Kidney (tissue), 14 donors: Measurements from ENCODE around the gene PRICKLE1. TPM values are rescaled to one million over a fixed set of nuclear protein-coding genes. Genes with fewer than 3 reads are reported as not detected.

Source experiments
- DNase-seq, 5 donors: peaks; one replicate each; pipeline ENCODE4 v3.0.0-alpha.2; 2013 to 2020
- FAIRE-seq: peaks from 2 replicates; lab custom pipeline; 2012; peaks lifted over from hg19 to GRCh38; lab: Jason Lieb, UNC
- H3K27ac ChIP-seq, 2 donors: one replicate each; pipeline ENCODE4 v1.7.0; 2013; ENCODE audit warnings: low read depth in 2 of 2, low read length in 2 of 2, inconsistent platforms in 1 of 2
- H3K27me3 ChIP-seq: one replicate; pipeline ENCODE4 v1.7.1; 2013; ENCODE audit warnings: low read length, inconsistent platforms; ENCODE audit not compliant: control insufficient read depth, insufficient read depth
- H3K36me3 ChIP-seq, 3 donors: one replicate each; pipeline versions ENCODE4 v1.7.0 to v1.7.1; 2013; ENCODE audit warnings: low read length in 3 of 3, control low read depth in 1 of 3, inconsistent platforms in 1 of 3; ENCODE audit not compliant: insufficient read depth in 3 of 3, control insufficient read depth in 2 of 3
- H3K4me1 ChIP-seq, 3 donors: one replicate each; pipeline versions ENCODE4 v1.7.0 to v1.7.1; 2013; ENCODE audit warnings: low read length in 3 of 3, inconsistent platforms in 1 of 3, low read depth in 1 of 3; ENCODE audit not compliant: control insufficient read depth in 2 of 3, insufficient read depth in 2 of 3
- H3K4me3 ChIP-seq, 3 donors: one replicate each; pipeline versions ENCODE4 v1.7.0 to v1.8.1; 2013; ENCODE audit warnings: low read length in 3 of 3, control low read depth in 1 of 3, inconsistent platforms in 1 of 3
- H3K9ac ChIP-seq, 3 donors: one replicate each; pipeline versions ENCODE4 v1.7.0 to v1.7.1; 2013; ENCODE audit warnings: low read length in 3 of 3, control low read depth in 1 of 3, inconsistent platforms in 1 of 3
- H3K9me3 ChIP-seq, 3 donors: one replicate each; pipeline versions ENCODE4 v1.7.0 to v1.7.1; 2013; ENCODE audit warnings: low read length in 3 of 3, control low read depth in 1 of 3, inconsistent platforms in 1 of 3; ENCODE audit not compliant: control insufficient read depth in 2 of 3, insufficient read depth in 1 of 3
- intact Hi-C: fragments of 100-400 bp; cut with DNase I; formaldehyde crosslinking; loops from one replicate; pipeline ENCODE4 v1.11.1; 2022
- polyA plus RNA-seq: library from polyadenylated mRNA; stranded (reverse); fragments of 350-450 nt; fragmentation: Illumina TruSeq; extraction: RNeasy Lipid Tissue Mini Kit (QIAGEN cat#74804); gene quantifications from one replicate; pipeline ENCODE4 v1.2.3, GENCODE V29; 2014; ENCODE audit warnings: low read depth, low replicate concordance; ENCODE audit not compliant: insufficient read depth
- total RNA-seq: library from RNA; stranded (reverse); fragmentation: NEBNext Ultra II Directional; extraction: Animal tissue kit (Norgen Biotek cat#: 25700); gene quantifications from one replicate; pipeline ENCODE4 v1.2.1, GENCODE V29; 2021
- TF ChIP-seq, protein P1 (sequence below): IDR thresholded peaks from 3 replicates; pipeline ENCODE4 v1.5.1; 2012; ENCODE audit warnings: mild to moderate bottlenecking, moderate library complexity, borderline replicate concordance; ENCODE audit not compliant: insufficient read depth; ENCODE audit errors: extremely low read depth
- donor health status: control.
- donor health status: control.
- donor health status: control.
- donor health status: control.
- donor health status: control.
- donor health status: DM: yes; HTN: yes; CAD: no.
- donor health status: Normal renal cell carcinoma (clear cell type).

Gene PRICKLE1
- total and polyA plus RNA-seq, 2 donors from 2014 or later = 3.9 to 21.7 TPM

GRCh38 chr12:42508913-42509460, 80.6 kb downstream of the PRICKLE1 start:
- TF ChIP-seq, protein P1, sequence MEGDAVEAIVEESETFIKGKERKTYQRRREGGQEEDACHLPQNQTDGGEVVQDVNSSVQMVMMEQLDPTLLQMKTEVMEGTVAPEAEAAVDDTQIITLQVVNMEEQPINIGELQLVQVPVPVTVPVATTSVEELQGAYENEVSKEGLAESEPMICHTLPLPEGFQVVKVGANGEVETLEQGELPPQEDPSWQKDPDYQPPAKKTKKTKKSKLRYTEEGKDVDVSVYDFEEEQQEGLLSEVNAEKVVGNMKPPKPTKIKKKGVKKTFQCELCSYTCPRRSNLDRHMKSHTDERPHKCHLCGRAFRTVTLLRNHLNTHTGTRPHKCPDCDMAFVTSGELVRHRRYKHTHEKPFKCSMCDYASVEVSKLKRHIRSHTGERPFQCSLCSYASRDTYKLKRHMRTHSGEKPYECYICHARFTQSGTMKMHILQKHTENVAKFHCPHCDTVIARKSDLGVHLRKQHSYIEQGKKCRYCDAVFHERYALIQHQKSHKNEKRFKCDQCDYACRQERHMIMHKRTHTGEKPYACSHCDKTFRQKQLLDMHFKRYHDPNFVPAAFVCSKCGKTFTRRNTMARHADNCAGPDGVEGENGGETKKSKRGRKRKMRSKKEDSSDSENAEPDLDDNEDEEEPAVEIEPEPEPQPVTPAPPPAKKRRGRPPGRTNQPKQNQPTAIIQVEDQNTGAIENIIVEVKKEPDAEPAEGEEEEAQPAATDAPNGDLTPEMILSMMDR = no peak
- Histone ChIP-seq H3K4me1 (peaks cover 0 to 3% (median 0%) of the 10 kb centered on the region in 3 donors), H3K4me3 (no peak overlapping the region), H3K27me3 (no peaks in the 10 kb centered on the region), H3K9me3 (no peaks in the 10 kb centered on the region), H3K27ac (no peak overlapping the region), H3K9ac (no peak overlapping the region), H3K36me3 (no peaks in the 10 kb centered on the region)
- no peak for FAIRE-seq
- no peak for DNase-seq
- intact Hi-C loops = no loop called here

- no peaks in the 10 kb centered on the region for H3K9me3 ChIP-seq
- H3K36me3 ChIP-seq = no peaks in the 10 kb centered on the region
- H3K4me3 ChIP-seq = no peak overlapping the region
- H3K4me1 ChIP-seq = peaks cover 0 to 3% (median 0%) of the 10 kb centered on the region in 3 donors
- FAIRE-seq = no peak
- DNase-seq = no peak
- intact Hi-C loops = no loop called here
- no peak overlapping the region for H3K9ac ChIP-seq
- no peak overlapping the region for H3K27ac ChIP-seq
- TF ChIP-seq, protein P1 = no peak
- H3K27me3 ChIP-seq = no peaks in the 10 kb centered on the region
Measured at GRCh38 chr12:42507565-42507964, 82.0 kb downstream of the PRICKLE1 start.

- H3K4me3 ChIP-seq = no peak overlapping the region
- DNase-seq (peak in 3 of 5 donors; percentile 11 to 34 (median 18)), FAIRE-seq (no peak)
- H3K4me1 ChIP-seq = peaks cover 0 to 3% (median 0%) of the 10 kb centered on the region in 3 donors
- TF ChIP-seq, protein P1 = no peak
- no peaks in the 10 kb centered on the region for H3K36me3 ChIP-seq
- intact Hi-C loops = no loop called here
- no peaks in the 10 kb centered on the region for H3K9me3 ChIP-seq
- no peak overlapping the region for H3K9ac ChIP-seq
- no peak overlapping the region for H3K27ac ChIP-seq
- no peaks in the 10 kb centered on the region for H3K27me3 ChIP-seq
Measured at GRCh38 chr12:42507081-42507480, 82.5 kb downstream of the PRICKLE1 start.

DNA sequence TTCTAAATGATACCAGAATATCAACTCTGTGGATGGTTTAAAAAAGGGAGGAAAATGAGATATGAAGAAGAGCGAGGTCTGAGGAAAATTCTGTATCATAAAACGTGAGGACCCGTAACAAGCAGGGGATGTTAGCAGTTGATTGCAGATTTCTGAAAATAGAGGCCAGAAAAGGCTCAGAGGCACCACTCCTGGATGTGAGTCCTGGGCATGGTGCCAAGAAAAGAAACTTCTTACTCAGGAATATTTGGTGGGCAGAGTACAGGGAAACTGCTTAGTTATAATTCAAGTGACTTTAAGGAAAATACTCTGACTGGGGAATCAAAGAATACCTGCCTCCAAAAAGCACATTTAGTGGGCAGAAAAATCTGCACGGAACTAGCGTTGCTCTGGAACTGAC, 85.5 kb downstream of the PRICKLE1 start:
- intact Hi-C loops = no loop called here
- H3K27me3 ChIP-seq = no peaks in the 10 kb centered on the region
- DNase-seq (peak in 3 of 5 donors; percentile 15 to 80 (median 57)), FAIRE-seq (no peak)
- H3K27ac ChIP-seq = no peak overlapping the region
- peaks cover 0 to 3% (median 0%) of the 10 kb centered on the region in 3 donors for H3K4me1 ChIP-seq
- TF ChIP-seq, protein P1 = no peak
- peak overlapping the region in 2 of 3 donors; percentile 6 to 15 for H3K4me3 ChIP-seq
- no peaks in the 10 kb centered on the region for H3K9me3 ChIP-seq
- no peak overlapping the region for H3K9ac ChIP-seq
- H3K36me3 ChIP-seq = no peaks in the 10 kb centered on the region
